ENCODE measurements around the gene TBX19.

- TF ChIP-seq CTCF (IDR thresholded peaks at IDR 0.05) (no peak), POLR2A (IDR thresholded peaks at IDR 0.05) (no peak)
Measured at GRCh38 chr1:168266644-168267186, 14.0 kb upstream of the TBX19 start.
